ENCODE measurements around the gene SPDYE1.

DNA sequence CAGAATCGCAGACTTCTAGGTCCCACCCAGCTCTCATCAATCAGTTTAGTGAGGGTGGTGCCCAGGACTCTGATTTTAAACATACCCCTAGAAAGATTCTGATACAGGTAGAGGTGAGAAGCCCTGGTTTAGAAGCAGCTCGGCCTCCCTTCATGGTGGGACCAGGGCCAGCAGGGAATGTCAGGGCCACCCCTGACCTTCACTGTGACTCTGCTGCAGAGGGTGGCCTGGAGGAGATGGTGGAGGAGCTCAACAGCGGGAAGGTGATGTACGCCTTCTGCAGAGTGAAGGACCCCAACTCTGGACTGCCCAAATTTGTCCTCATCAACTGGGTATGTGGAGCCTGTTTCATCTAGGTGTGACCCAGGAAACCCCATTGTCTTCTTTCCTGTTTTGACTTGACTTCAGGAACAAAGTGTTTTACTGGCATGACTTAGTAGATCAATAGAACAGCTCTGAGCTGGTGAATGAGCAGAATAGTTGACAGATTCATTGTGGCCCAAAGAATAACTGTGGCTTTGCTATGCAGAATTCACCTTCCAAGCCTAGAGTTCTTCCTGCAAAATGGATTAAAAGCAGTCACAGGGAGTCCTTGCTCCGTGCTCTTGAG lies 54.0 kb downstream of the SPDYE1 start:
- no peak for TF ChIP-seq EZH2 (IDR thresholded peaks at IDR 0.05; ENCODE audit: low read length)
- TF ChIP-seq, protein P1, sequence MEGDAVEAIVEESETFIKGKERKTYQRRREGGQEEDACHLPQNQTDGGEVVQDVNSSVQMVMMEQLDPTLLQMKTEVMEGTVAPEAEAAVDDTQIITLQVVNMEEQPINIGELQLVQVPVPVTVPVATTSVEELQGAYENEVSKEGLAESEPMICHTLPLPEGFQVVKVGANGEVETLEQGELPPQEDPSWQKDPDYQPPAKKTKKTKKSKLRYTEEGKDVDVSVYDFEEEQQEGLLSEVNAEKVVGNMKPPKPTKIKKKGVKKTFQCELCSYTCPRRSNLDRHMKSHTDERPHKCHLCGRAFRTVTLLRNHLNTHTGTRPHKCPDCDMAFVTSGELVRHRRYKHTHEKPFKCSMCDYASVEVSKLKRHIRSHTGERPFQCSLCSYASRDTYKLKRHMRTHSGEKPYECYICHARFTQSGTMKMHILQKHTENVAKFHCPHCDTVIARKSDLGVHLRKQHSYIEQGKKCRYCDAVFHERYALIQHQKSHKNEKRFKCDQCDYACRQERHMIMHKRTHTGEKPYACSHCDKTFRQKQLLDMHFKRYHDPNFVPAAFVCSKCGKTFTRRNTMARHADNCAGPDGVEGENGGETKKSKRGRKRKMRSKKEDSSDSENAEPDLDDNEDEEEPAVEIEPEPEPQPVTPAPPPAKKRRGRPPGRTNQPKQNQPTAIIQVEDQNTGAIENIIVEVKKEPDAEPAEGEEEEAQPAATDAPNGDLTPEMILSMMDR (optimal IDR thresholded peaks at IDR 0.05 in 1 of 3, IDR thresholded peaks at IDR 0.05 in 1 of 3, conservative IDR thresholded peaks at IDR 0.05 in 1 of 3; ENCODE audit: extremely low read depth in 1 of 3, insufficient read depth in 2 of 3, low read length in 3 of 3): no peak

Data from keratinocyte (primary cell).